Ovary (tissue), 3 donors: Measurements from ENCODE around the gene WNT9B.

Experiments used
- CTCF ChIP-seq, 3 donors: fragments of 450-650 bp in 2 of 3; fragments of 200-600 bp in 1 of 3; IDR thresholded peaks; one replicate each; pipeline versions ENCODE4 v1.5.1 to v1.8.0; 2016 to 2022; ENCODE audit warnings: antibody characterized with exemption in 3 of 3, mild to moderate bottlenecking in 1 of 3
- POLR2A ChIP-seq: fragments of 450-650 bp; IDR thresholded peaks from one replicate; pipeline ENCODE4 v1.6.1; 2017; ENCODE audit warnings: antibody characterized with exemption, mild to moderate bottlenecking, moderate library complexity
- donor health status: DM: no; HTN: no; CAD: no.

GRCh38 chr17:46820592-46821450 is 30.6 kb upstream of the WNT9B start:
- TF ChIP-seq CTCF (IDR thresholded peaks at IDR 0.05) (no peak), POLR2A (no peak)
